NCI-H1436 treated with DMSO at 0.1 percent for 48 hours (cell line): Measurements from ENCODE around the gene ETV4.

Experiments
- DNase-seq: peaks from one replicate; lab custom pipeline; 2025; lab: John Stamatoyannopoulos, UW

ETV4 gene

DNA sequence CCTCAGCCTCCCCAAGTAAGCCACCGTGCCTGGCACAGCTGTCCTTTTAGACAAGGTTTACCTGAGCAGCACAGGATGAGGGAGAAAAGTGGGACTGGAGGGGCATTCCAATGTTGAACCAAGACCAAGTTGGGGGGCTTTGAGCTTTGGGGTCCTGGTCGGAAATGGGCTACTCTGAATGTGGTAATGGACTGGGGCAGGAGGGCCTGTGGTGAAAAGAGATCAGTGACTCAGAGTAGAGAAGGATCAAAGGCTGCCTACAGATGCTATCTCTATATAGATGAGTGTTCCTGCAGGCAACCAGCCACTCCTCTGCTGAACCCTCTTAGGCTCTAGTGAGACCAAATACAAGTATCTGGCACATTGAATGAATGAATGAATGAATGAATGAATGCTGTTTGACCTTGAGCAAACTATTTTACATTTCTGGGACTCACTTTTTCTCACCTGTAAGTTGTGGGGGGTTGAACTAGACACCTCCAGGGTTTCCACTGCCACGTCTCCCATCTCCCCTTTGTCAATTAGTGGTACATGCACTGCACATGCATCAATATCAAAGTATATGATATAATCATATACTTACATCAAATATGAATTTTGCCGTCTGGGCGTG lies 26.3 kb upstream of the ETV4 start:
- no peak for DNase-seq

DNA sequence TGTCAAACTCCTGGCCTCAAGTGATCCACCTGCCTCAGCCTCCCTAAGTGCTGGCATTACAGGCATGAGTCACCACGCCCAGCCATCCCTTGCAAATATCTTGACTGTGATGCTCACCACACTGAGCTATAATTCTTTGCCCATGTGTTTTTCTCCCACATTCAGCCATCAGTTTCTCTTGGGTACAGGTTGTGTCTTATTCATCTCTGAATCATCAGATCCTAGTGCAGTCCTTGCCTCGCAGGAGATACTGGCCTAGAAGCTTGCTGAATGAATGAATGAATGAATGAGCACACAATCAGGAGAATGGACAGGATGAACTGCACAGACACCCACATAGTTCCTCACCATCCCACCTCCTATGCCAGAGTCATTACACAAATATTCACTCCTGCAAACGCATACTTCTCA lies 24.4 kb upstream of the ETV4 start:
- no peak for DNase-seq

DNA sequence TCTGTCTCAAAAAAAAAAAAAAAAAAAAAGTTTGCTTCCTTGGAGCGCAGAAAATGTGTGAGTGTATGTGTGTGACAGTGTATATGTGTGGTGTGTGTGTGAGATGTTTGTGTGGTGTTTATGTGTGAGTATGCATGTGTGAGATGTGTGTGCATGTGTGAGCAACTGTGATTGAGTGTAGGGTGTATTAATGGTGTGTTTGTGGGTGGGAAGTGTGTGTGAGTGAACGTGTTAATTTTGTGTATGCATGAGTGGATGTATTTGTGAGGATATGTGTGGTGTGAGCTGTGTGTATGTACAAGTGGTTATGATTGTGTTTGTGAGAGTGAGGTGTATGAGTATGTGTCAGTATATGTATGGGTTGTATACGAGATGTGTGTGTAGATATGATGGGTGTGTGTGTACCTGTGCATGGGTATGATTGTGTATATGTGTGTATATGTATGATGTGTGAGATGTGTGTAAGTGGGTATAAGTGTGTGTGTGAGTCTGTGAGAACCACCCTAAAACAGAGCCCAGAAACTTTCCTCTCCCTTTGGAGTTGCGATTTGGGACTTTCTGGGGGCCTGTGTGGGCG lies 22.5 kb upstream of the ETV4 start:
- no peak for DNase-seq

DNA sequence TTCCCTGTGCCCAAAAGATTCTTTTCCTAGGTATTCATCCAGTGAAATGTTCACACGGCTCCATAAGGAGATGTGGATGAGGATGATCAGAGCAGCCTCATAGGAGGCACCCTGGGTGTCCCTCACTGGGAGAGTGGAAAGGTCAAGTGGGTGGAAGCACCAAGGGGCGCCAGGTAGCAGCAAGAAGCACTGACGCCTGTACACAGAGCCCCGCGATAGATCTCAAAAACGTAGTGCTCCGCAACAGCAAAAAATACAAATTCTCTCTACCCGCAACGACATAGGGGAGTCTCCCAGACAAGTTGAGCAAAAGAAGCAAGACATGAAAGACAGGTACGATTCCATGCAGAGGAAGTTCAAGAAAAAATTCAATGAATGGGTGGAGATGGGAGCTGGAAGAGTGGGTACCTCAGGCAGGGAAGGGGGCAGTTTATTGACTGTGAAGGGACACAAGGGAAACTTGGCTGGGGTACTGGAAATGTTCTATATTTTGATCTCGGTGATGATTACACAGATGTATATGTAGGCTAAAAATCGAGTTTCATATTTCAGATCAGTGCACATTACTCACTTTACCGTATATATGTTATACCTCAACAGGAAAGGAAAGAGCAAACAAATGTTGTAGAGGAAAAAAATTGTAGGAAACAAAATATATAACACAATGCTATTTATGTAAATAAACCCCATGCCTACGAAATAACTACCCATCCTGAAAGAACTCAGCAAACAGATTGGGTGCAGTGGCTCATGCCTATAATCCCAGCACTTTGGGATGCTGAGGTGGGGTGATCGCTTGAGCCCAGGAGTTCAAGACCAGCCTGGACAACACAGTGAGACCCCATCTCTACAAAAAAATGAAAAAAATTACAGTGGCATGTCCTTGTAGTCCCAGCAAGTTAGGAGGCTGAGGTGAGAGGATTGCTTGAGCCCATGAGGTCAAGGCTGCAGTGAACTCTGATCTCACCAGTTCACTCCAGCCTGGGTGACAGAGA lies 17.8 kb upstream of the ETV4 start:
- no peak for DNase-seq

DNA sequence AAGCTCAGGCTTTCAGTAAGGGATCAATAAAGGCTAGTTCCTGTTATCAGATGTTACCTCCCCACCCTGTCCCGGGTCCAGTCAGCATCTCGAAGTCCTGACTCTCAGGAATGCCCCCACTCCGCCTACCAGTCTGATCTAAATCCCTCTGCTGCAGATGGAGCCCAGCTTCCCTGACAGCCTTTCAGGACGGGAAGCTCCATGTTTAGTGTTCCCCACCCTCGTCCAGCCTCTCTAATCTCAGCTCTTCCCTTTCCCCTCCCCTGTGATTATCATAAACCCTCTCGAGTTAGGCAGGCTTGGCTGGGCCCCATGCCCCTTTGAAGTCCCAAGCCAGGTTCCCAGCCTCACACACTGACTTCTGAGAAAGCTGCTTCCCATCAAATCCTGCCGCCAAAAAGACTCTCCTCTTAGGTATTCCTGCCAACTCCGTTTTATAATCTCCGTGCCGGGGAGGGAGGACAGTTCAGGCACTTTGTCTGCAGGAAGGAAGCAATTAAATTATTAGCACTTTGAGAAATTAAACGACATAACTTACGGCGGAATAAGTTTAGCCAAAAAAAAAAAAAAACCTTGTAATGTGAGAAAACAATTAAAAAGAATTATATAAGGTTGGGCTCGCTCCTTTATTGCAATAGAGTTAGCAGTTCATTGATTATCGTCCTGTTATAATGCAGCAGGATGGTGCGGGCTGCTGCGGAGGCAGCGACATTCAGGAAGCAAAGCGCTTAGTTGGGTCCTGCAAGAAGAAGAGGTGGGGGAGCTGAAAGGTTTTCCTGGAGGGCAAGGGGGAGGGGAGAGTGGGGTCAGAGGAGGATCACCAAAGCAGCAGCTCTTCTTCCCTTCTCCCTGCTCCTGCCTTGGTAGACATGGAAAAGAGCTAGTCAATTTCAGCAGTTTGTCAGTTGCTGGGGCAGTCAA lies 16.8 kb upstream of the ETV4 start:
- DNase-seq: no peak

DNA sequence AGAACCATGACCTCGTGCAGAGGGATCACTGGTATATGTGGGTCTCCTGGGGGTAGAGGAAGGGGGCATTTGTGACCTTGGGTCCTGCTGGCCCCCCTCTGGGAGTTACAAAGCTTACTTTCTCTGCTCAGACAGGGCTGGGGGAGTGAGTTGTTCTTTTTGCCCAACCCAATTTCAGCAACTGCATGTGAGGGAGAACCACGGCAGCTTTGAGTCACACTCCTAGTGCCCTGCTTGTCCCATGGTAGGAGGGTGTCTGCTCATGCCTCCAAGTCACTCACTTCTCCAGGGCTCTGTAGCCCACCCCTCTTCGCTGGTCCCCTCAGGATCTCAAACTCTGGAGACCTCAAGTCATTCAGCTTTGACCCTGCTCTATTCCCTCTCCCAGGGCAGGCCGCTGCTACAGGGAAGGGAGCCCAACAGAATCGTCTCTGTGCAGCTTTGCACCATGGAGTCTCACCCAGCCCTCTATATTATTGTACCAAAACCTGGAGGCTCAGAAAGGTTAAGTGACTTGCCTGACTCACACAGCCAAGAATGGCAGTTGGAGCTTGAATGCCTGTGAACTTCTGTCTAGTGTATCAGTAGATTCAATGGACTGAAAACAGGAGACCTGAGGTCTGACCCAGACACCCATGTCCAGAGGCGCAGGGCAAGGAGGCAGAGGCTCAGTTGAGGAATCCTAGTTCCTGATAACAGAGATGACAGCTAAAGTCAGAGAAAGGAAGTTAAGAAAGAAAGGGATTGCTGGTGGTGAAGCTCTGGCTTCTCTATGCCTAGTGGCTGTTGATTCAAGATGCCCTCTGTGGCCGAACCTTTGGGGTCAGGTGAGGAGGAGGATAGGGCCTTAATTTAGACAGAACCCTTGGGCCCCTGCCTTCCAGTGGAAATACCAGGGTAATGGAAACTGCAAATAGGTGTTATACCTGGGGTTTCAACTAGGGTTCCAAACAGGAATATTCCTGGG lies 14.6 kb upstream of the ETV4 start:
- no peak for DNase-seq

DNA sequence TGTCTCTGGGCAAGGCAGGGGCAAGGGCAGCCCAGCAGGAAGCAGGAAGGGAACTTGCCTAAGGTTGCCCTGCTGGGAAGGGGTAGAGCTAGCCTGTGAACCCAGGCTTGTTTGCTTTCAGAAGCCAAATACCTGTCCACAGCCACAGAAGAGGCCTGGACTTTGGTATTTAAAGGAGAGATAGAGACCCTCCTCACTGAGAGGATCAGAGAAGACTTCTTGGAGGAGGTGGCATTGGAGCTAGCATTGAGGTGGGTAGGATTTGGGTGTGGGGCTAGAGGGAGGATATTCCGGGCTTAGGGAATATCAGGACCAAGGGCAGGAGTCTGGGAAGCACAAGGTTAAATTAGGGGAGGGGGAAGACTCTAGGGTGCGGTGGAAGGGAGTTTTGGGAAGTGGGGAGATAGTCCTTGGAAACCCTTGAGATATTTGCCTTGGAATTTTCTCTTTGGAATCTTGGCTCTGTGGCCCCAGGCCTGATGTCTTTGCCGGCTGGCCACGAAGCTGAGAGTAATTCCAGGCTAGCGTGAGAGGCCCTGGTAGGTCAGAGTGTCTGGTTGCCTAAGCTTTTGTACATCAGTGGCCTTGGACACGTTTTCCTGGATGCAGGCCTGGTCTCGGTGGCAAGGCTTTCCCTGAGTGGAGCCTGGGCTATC lies 13.1 kb upstream of the ETV4 start:
- no peak for DNase-seq

DNA sequence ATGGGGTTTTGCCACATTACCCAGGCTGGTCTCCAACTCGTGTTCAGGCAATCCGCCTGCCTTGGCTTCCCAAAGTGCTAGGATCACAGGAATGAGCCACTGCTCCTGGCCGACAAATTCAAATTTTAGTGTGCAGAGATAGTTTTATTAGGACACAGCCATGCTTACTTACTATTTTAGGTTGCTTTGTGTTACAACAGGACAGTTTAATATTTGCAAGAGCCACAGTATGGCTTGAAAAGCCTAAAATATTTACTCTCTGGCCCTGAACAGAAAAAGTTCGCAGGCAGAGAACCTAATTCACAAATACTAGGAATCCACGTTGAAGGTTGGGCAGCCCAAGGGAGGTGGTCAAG lies 12.6 kb upstream of the ETV4 start:
- no peak for DNase-seq

DNA sequence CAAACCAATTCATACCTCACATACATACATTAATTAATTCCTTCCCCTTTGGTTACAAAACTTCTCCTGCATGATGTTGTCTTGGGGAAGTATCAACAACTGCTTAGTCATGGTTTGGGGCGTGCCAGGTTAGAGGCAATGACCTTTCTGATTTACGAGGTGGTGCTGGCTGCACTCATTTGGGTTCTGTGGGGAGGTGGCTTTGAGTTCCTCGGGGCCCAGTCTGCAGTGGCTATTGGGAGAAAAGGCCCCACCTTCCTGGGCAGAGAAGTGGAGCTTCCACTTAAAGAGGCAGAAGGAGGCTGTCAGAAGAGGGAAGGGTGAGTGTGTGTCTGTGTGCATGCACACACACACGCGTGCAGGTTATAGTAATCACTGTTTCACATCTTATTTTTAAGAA lies 10.2 kb upstream of the ETV4 start:
- DNase-seq: no peak

DNA sequence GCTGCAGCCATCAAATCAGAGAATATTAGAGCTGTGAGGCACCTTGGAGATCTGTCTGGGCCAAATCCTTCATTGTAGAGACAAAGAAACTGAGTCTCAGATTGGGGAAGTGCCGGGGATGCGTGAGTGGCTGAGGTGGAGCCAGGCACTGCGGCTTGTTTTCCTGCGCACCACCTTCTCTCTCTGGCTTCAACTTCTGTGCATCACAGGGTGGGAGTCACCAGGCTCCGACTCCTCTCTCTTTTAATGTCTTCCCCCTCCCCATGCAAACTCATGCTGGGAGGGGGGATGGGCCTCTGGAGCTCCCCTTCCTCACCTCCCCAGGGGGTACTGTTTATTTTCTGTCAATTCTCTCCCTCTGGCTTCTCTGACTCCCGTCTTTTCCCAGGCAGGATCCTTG lies 8.7 kb upstream of the ETV4 start:
- DNase-seq: no peak

DNA sequence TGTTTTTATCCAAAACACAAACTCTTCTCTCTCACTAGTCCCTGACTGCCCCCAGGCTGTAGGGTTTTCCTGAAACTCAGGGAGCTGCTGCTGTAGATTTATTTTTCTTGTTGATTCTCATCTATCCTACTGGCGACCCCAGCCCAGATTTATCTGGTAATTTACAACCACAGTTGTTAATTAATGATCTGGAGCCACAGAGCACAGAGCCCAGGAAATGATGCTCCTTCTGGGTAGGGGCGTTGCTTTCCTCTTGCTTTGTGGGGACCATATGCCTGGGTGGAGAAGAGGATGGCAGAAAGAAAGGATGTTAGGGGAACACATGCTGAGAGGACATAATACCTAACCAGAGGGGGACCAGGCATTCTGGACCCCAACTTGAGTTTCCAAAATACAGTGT lies 7.4 kb upstream of the ETV4 start:
- no peak for DNase-seq

DNA sequence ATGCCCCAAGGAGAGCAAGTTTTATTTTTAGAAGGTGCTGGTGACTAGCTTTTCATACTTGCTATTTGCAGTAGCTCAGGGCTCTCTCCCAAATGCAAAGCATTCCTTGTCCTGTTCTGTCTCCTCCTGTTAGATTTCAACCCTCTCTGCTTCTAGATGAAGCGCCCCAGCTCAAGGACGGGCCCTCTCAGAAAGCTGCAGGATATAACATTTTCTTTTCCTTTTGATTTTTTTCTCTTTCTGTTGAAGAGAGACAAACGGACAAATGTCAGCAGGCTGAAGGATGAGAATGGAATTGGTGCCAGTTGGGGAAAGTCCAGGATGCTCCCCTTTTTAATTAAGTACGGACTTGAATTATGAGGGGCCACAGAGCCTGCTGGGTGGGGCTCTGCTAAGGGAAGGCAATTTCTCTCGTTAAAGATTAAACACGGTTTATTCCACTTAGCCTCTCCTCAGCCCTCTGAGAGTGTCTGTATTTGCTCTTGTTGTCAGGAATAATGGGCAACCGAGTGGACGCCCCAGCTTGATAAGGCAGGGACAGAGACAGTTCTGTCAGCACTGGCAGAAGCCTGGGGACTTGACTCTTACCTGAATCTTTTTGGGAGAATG lies 6.2 kb upstream of the ETV4 start:
- no peak for DNase-seq

DNA sequence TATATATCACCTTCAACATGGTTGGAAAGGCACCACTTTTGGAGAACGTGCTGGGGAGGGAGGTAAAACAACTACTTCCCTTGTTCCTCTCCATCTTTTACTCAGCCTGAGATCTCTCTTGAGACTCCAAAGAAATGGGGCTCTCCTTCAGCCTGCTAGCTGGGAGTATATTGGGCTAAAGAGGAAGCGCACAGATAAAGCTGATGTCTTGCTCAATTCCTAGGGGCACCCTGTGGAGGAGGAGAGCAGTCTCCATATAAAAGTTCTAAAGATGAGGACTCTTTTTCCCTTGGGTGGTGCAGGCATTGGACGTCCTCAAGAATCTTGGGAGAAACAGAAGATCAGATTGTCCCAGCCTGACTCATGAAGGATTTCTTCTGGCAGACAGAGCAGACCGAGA lies 4.6 kb upstream of the ETV4 start:
- no peak for DNase-seq

DNA sequence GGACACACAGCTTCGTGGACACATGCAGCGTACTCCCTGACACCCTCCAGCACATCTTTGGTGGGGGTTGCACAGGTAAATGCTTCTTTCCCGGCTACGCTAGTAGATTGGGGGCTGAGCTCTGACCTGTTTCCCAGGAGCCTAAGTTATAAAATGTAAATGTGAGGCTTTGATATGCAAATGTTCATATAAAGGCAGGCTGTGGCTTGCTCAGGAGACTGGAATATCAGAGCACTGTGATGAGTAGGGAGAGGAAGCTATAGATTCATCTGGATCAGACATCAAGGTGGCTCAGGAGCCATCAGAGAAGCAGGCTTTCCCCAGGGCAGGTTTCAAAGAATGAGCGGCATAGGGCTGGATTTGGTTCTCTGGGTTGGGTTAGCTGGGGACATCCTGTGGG lies 3.4 kb upstream of the ETV4 start:
- no peak for DNase-seq

DNA sequence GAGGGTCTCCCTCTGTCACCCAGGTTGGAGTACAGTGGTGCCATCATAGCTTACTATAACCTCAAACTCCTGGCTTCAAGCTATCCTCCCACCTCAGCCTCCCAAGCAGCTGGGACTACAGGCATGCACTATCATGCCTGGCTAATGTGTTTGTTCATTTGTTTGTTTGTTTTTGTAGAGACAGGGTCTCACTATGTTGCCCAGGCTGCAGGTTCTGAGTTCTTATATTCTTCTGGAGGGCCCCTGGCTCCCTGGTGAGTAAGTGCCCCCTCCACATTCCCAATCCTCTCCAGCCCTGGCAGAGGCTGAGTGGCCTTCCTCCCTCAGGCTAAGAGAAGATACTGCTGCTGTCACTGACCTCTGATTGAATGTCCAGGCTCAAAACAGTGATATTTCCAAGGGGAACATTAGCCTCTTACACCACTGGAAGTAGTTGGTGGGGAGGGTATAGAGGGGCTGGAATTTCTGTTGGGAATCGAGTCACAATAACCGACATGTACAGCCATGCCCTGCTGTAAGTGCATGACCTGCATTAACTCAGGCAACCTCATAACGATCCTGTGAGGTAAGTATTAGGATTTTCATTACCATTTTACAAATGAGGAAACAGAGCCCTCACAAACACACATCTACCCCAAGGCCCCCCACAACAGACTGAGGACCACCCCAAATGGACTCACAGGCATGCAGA lies 2.7 kb upstream of the ETV4 start:
- no peak for DNase-seq

DNA sequence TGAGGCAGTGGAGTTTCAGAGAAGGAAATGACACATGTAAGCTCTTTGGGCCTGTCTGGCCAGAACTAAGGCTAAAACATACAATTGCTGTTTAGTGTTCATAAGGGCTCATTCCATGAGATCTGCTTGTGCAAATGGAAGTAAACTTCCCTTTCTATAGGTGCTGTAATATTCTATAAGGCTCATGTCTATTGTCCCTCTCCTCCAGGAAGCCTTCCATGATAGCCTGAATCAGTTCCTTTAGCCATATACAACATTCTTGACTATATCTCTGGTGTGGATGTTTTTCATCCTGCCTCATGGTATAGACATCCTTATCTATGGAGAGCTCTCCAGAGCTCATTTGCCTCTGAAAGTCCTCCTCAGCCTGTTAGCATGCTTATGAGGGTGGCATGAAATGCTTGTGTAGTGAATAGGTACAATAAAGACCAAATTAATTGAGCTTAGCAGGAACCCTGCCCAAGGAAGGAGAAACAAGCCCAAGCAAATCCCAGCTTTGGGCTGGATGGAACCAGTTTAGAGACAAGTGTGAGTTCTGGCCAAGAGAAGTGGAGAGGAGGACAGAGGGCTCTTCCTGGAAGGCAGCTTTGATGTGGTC lies 1.6 kb upstream of the ETV4 start:
- DNase-seq: no peak

DNA sequence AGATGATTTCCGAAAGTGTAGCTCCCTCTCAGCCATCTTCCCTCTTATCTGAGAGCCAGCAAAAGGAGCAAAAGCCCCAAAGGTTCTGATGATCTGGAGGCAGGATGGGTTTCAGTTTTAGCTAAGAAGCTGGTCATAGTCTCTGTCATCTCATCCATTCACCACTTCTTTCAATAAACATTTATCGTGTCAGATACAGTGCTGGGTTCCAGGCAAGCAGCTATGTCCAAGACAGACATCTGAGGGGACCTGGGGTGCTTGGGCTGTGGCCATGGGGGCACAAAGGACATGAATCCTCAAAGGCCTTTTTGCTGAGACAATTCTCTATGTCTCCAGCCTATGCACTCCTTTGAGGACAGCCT lies 1.0 kb upstream of the ETV4 start:
- no peak for DNase-seq

DNA sequence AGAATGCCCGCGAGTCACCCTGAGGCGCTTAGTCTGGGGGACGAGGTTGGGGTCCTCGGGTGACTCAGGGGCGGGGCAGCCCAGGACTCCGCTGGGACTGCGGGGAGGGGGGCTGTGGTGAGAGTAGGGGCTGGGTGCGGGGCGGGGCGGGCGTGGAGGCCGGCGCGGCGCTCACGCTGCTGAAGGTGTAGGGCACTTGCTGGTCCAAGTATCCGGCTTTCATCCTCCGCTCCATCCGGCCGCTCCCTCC lies 832 bp downstream of the ETV4 start:
- no peak for DNase-seq

DNA sequence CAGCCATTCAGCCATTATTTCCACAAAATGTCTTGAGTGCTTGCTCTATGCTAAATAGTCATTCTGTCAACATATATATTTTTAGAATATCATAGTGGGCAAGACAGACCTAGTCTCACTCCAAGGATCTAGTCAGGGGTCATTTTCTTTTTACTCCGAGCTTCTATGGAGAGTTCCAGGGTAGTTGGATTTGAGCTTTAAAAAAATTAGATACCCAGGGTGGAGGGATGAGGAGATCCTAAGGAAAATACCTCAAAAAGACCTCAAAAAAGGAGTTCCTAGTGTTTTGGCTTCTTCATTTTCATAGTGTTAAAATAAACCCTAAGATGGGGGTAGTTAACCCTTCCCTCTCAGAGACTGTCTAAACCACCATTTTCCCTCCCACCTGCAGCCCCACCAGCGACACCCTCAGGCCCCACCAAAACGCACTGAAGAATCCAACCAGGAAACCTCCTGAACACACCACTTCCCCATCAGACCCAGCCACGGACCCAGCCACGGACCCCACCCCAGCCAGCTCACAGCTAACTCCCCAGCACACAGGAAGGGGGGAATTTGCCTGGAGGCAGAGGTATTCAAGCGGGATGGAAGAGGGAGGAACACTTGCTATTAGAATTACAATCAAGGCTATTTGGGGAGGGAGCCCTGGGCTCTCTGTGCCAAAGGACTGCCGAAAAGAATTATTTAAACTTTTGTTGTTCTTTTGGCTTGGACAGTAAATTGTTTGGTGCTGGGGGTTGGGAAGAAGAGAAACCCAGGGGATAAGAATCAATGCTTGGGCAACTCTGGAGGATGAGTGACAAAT lies 2.2 kb downstream of the ETV4 start:
- DNase-seq: no peak
